IMR-90 (cell line): ENCODE results near the gene BCAS3. TPM values are rescaled to one million over a fixed set of nuclear protein-coding genes. Genes with fewer than 3 reads are reported as not detected.

Experiments
- RAD21 ChIP-seq: IDR thresholded peaks from 2 replicates; pipeline ENCODE4 v1.6.1; 2012; ENCODE audit warnings: low read length, improper control_type of control experiment
- RCOR1 ChIP-seq: IDR thresholded peaks from 2 replicates; pipeline ENCODE4 v1.6.1; 2012; ENCODE audit warnings: mild to moderate bottlenecking, low read length, improper control_type of control experiment; ENCODE audit not compliant: insufficient replicate concordance
- polyA plus RNA-seq, 3 experiments: library from polyadenylated mRNA; depleted of rRNA; stranded (reverse); fragments of >200 nt; gene quantifications; 2 replicates each; pipeline ENCODE4 v1.2.3, GENCODE V29; 2012; ENCODE audit warnings: low replicate concordance in 1 of 3
- total RNA-seq: library from RNA; depleted of rRNA; stranded (reverse); fragments of >200 nt; gene quantifications from 2 replicates; pipeline ENCODE4 v1.2.3, GENCODE V29; 2012

Gene BCAS3
- total and polyA plus RNA-seq, 2 of the 4 experiments (the other 2 are of a cell fraction), result 6.3 to 27.1 TPM

GRCh38 chr17:61307905-61308886, 630.5 kb downstream of the BCAS3 start (continued):
- peak; percentile 31; the same call in 1 of the 2 replicates for TF ChIP-seq RAD21
- TF ChIP-seq RCOR1, result peak; percentile 32
